ENCODE results near the gene POC1B.

The POC1B gene

GRCh38 chr12:89417246-89417977 is 108.4 kb downstream of the POC1B start:
- no peak for DNase-seq

GRCh38 chr12:89416049-89416792 is 109.6 kb downstream of the POC1B start:
- DNase-seq = no peak

- no peak for DNase-seq
Observed at GRCh38 chr12:89414851-89415250, 111.0 kb downstream of the POC1B start.

DNA sequence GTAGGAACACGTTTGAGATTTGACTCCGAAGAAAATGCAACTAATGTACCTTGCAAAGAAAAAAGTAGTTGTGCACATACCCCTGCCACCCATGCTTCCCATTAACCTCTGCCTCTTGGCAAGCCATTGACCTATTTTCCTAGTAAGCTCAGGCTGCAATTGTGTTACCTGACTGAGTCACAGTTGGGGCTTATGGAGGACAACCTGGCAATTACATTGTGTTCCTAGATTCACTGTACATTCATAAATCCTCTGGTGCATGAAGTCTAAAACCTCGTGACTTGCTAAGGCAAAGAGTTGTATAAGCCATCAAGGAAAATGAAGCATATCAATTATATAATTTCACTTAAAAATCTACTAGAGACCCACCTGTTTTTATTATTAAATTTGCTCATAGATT is 111.5 kb downstream of the POC1B start:
- DNase-seq = no peak

- no peak for DNase-seq
Observed at GRCh38 chr12:89413234-89413633, 112.6 kb downstream of the POC1B start.

DNA sequence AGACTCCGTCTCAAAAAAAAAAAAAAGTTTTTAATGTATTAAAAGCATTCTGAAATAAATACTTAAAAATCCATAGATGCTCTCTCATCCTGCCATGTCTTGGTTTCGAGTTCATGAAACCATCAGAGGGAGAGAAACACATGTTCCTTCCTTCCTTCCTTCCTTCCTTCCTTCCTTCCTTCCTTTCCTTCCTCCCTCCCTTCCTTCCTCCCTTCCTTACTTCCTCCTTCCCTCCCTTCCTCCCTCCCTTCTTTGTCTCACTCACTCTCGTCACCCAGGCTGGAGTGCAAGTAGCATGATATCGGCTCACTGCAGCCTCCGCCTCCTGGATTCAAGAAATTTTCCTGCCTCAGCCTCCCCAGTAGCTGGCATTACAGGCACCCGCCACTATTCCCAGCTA is 113.2 kb downstream of the POC1B start:
- no peak for DNase-seq

- DNase-seq = no peak
Observed at GRCh38 chr12:89411846-89412245, 114.0 kb downstream of the POC1B start.

GRCh38 chr12:89411234-89411633 is 114.6 kb downstream of the POC1B start:
- DNase-seq = no peak

GRCh38 chr12:89405626-89406345 is 120.1 kb downstream of the POC1B start:
- DNase-seq = no peak

DNA sequence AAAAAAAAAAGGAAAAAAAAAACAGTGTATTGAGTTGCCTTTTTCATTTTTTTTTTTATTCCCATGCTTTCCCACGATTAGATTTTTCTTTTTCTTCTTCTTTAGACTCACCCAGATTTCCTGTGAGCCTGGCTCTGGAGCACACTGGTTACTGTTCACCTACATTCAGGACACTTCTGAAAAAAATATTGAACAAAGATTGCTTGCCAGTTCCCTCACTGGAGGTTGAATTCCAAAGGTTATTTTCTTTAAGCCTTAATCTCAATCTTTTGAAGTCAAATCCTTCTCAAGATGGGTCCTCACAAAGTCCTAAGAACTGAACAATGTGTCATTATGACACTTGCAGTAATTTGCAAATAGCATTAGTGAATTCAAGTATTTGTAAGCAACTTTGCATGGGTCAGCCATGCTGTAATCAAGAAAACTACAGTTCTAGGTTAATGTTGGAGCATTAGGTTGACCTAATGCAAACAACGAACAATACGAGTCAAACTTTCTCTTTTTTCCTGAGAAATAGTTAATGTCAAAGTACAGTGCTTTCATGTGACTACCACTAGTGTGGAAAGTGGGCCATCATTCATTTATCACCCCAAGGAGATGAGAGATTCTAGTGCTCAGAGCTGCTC is 124.3 kb downstream of the POC1B start:
- no peak for DNase-seq

- DNase-seq = no peak
Observed at GRCh38 chr12:89400415-89400814, 125.4 kb downstream of the POC1B start.

DNA sequence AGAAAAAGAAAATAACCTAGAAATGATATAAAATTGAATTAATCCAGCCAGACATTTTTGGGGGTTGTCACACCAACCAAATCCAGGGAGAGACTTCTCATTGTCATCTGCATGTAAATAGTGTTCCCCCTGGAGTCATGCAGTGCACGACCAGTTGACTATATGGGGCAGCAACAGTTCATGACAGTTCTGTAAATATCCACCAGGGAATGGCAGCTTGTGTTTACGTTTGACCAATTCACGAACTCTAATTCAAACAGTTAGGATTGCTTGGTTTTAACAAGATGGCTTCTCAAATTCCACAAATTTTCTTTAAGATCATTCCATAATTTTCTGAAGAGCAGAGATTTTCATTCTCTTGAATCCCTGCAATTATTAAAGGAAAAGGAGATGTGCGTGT is 130.1 kb downstream of the POC1B start:
- no peak for DNase-seq

DNA sequence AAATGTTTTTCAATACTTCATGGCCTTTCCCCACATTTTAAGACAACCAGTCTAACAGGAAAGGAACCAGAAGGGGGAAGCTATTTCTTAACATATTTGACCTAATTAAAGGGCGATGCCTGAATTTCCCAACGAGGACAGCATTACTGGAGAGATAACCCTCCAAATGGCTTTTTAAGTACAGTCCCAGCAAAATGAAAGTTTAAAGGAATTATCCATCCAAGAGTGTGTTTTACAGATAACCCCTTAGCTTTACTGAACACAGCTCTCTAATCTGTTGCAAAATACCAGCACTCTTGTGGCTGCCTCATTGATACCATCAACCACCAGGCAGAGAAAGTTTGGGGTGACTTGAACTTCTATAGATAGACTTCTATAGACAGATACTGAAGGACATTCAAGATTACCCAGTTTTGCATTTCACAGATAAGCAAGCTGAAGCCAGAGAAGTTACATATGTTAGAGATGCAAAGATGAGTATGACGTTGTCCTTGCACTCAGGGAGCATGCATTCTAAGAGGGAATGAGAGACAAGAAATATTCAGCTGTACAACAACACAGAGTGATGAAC is 132.2 kb downstream of the POC1B start:
- DNase-seq = no peak

- DNase-seq = no peak
Observed at GRCh38 chr12:89392391-89392790, 133.5 kb downstream of the POC1B start.

- no peak for DNase-seq
Observed at GRCh38 chr12:89391726-89392336, 134.0 kb downstream of the POC1B start.

GRCh38 chr12:89390802-89391673 is 134.8 kb downstream of the POC1B start:
- no peak for DNase-seq

DNA sequence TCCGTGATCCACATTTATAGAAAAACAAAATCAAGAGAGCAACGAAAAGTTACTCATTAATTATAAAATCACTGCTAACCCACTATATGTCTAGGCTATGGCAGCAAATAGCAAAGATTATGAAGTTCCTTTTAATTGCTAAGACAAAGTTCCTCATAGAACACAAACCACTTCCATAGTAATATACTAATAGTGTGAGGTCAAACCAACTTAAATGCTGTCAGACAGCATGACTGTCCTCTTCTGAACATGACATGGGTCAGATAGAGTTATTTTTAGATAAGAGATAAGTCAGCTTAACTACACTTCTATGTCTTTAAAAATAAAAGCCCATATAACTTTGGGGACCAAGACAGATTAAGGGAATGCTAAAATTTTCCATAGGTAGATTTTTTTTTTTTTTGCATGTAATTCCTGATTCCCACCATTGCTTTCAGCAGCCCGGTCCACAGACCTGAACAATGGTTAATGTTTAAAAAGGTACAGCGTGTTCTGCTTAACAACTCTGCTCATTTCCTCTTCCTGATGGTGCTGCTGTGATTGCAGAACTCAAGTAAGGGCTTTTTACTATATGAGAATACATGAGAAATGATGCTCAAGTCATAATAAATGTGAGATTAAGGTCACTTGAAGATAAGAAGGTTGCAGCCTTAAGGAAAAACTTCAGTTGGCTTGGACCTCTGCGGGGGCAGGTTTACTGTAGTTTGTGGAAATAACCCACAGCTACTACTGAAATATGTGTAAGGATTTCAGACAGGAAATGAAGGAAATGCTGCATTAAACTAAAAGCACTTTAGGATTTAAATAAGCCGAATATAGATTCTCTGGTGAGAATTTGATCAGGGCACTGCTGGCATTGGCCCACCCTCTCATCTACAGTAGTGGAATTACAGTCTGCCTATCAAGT is 135.8 kb downstream of the POC1B start:
- DNase-seq = no peak

GRCh38 chr12:89386138-89386537 is 139.7 kb downstream of the POC1B start:
- peak; percentile 48 for DNase-seq

DNA sequence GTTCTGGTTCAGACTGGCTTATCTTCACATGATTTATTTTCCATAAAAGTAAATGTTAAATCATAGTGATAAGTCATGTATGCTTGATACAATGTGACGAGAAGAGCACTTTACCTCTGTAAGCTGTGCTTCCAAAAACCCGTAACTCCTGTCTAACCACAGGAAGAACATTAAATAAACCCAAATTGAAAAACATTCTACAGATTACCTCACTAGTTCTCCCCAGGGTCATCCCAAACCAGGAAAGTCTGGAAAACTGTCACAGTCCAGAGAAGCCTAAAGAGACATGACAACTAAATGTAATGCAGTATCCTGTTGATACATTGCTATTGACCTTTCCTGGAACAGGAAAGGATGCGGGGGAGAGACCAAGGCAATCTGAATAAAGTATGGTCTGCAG is 141.0 kb downstream of the POC1B start:
- DNase-seq = no peak

GRCh38 chr12:89384050-89384758 is 141.6 kb downstream of the POC1B start:
- DNase-seq = peak; percentile 32

All from eye (tissue), 1 donor.